Neutrophil (primary cell): Measurements from ENCODE around the gene PXYLP1.

Experiments
- H3K27ac ChIP-seq: fragments of 200-600 bp; sonication (generic); 2 replicates; pipeline ENCODE4 v1.5.1; 2016; ENCODE audit warnings: mild to moderate bottlenecking, moderate library complexity
- H3K27me3 ChIP-seq: fragments of 200-600 bp; sonication (generic); 2 replicates; pipeline ENCODE4 v1.6.0; 2016; ENCODE audit warnings: mild to moderate bottlenecking
- H3K36me3 ChIP-seq: fragments of 200-600 bp; sonication (generic); 2 replicates; pipeline ENCODE4 v1.5.1; 2017
- H3K4me1 ChIP-seq, 2 experiments: fragments of 200-600 bp in 1 of 2; sonication (generic) in 1 of 2; 1 replicate in 1 of 2; 2 replicates in 1 of 2; pipeline versions ENCODE4 v1.5.1 to v1.6.1; 2013 to 2016; ENCODE audit warnings: low read depth in 1 of 2, low read length in 1 of 2, mild to moderate bottlenecking in 1 of 2, moderate library complexity in 1 of 2; ENCODE audit not compliant: control insufficient read depth in 1 of 2, insufficient read depth in 1 of 2
- H3K4me3 ChIP-seq, 2 experiments: fragments of 200-600 bp in 1 of 2; sonication (generic) in 1 of 2; 1 replicate in 1 of 2; 2 replicates in 1 of 2; pipeline ENCODE4 v1.5.1; 2013 to 2016; ENCODE audit warnings: low read depth in 1 of 2, low read length in 1 of 2, mild to moderate bottlenecking in 1 of 2, moderate library complexity in 1 of 2
- H3K9me3 ChIP-seq: fragments of 200-600 bp; sonication (generic); 2 replicates; pipeline ENCODE4 v1.5.1; 2016
- CTCF ChIP-seq: fragments of 200-600 bp; sonication (generic); IDR thresholded peaks from 2 replicates; pipeline ENCODE4 v1.5.1; 2016; ENCODE audit warnings: antibody characterized with exemption

Gene PXYLP1

GRCh38 chr3:141273700-141274410, 42.2 kb downstream of the PXYLP1 start:
- Histone ChIP-seq H3K4me1 (peaks cover 27 to 31% of the 10 kb centered on the region in 2 experiments), H3K4me3 (no peak overlapping the region), H3K27me3 (no peaks in the 10 kb centered on the region), H3K36me3 (peaks cover 6% of the 10 kb centered on the region), H3K27ac (no peak overlapping the region), H3K9me3 (no peaks in the 10 kb centered on the region)
- no peak for TF ChIP-seq CTCF

- H3K27me3 ChIP-seq = no peaks in the 10 kb centered on the region
- TF ChIP-seq CTCF = no peak
- H3K4me3 ChIP-seq = no peak overlapping the region
- H3K4me1 ChIP-seq = peaks cover 34 to 37% of the 10 kb centered on the region in 2 experiments
- peaks cover 7% of the 10 kb centered on the region for H3K36me3 ChIP-seq
- no peaks in the 10 kb centered on the region for H3K9me3 ChIP-seq
- no peak overlapping the region for H3K27ac ChIP-seq
Observed at GRCh38 chr3:141274411-141275031, 42.9 kb downstream of the PXYLP1 start.

GRCh38 chr3:141275032-141275422, 43.4 kb downstream of the PXYLP1 start:
- Histone ChIP-seq H3K4me3 (no peak overlapping the region), H3K36me3 (peaks cover 12% of the 10 kb centered on the region), H3K4me1 (peaks cover 34 to 37% of the 10 kb centered on the region in 2 experiments), H3K27me3 (no peaks in the 10 kb centered on the region), H3K9me3 (no peaks in the 10 kb centered on the region), H3K27ac (no peak overlapping the region)
- no peak for TF ChIP-seq CTCF

- no peak overlapping the region for H3K27ac ChIP-seq
- peaks cover 17% of the 10 kb centered on the region for H3K36me3 ChIP-seq
Observed at GRCh38 chr3:141275511-141275910, 43.9 kb downstream of the PXYLP1 start.

GRCh38 chr3:141275973-141276372, 44.3 kb downstream of the PXYLP1 start:
- Histone ChIP-seq H3K27me3 (no peaks in the 10 kb centered on the region), H3K4me3 (no peak overlapping the region), H3K9me3 (no peaks in the 10 kb centered on the region), H3K36me3 (peaks cover 22% of the 10 kb centered on the region), H3K27ac (no peak overlapping the region), H3K4me1 (peaks cover 34 to 37% of the 10 kb centered on the region in 2 experiments)
- no peak for TF ChIP-seq CTCF

More at GRCh38 chr3:141275511-141275910, 43.9 kb downstream of the PXYLP1 start:
- Histone ChIP-seq H3K4me3 (no peak overlapping the region), H3K9me3 (no peaks in the 10 kb centered on the region), H3K27me3 (no peaks in the 10 kb centered on the region), H3K4me1 (peaks cover 34 to 37% of the 10 kb centered on the region in 2 experiments)
- no peak for TF ChIP-seq CTCF
